HG03342 (cell line): Measurements from ENCODE around the gene SMAD6.
"Not testable (repeated sequence)": the region's sequence is repeated elsewhere in the genome, so short reads cannot be mapped to it uniquely, and the experiment has no call there.

Source experiments
- ATAC-seq: cut with Tn5 transposase; IDR thresholded peaks from one replicate; pipeline ENCODE4 v1.9.1; 2021; ENCODE audit warnings: mild to moderate bottlenecking, moderate library complexity; ENCODE audit not compliant: unreplicated experiment

SMAD6 gene

DNA sequence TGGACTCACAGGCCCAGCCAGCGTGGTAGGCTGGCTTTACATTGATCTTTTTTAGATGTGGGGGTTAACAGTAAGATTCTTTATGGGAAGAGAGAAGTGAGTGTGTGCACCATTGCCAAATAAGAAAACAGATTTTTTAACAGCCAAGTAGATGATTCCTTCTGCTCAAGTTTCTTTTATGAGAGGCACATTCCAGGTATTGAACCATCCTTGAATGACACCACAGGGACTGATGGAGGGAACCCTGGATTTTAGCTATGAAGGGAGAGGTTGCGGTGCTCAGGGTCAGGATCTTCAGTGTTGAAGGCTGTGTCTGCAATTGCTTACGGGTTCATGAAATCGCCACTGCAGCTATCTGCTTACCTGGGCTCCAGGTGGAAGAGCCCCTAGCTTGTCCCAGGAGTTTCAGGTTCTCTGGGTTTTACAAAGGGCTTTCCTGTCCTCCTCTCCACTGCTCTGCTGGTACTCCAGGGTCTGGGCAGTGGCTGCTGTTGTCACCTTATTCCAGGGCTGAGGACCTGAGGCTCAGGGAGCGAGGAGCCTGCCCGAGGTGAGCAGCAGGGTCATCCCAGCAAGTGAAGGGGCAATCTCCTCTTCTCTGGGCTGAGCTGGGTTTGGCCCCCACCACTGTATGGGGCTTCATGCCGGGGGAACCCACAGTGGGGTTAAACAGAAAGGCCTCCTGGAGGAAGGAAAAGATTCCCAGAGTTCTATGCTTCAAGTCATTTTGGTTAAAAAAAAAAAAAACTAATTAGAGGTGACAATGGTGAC lies 53.4 kb downstream of the SMAD6 start:
- no peak for ATAC-seq

- ATAC-seq = no peak
Measured at GRCh38 chr15:66756295-66756694, 54.3 kb downstream of the SMAD6 start.

- no peak for ATAC-seq
Measured at GRCh38 chr15:66757030-66757429, 55.0 kb downstream of the SMAD6 start.

- no peak for ATAC-seq
Measured at GRCh38 chr15:66757521-66757920, 55.5 kb downstream of the SMAD6 start.

DNA sequence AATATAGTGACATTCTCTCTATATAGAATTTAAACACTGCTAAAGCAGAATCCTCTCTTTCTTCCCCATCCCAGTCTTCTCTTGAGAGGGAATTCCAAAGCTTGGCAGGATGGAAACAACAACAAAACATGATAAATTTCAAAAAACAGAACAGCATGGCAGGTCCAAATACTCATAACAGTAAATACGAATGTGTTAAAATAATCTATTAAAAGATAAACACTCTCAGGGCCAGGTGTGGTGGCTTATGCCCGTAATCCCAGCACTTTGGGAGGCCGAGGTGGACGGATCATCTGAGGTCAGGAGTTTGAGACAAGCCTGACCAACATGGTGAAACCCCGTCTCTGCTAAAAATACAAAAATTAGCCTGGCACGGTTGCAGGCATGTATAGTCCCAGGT lies 56.2 kb downstream of the SMAD6 start:
- not testable (repeated sequence) for ATAC-seq

DNA sequence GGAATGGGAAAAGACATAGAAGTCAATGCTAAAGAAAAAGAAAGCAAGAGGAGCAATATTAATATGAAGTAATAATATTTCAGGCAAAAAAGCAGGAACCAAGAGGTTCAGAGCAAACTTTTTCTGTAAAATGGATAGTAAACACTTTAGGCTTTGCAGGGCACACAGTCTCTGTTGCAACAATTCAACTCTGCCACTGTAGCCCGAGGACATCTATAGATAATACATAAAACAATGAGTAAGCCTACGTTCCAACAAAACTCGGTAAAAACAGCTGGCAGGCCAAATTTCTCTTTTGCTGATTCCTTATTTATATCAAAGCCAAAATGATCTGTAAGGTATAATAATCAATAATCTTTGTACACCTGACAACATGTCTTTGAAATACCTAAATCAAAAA lies 56.8 kb downstream of the SMAD6 start:
- ATAC-seq = no peak

DNA sequence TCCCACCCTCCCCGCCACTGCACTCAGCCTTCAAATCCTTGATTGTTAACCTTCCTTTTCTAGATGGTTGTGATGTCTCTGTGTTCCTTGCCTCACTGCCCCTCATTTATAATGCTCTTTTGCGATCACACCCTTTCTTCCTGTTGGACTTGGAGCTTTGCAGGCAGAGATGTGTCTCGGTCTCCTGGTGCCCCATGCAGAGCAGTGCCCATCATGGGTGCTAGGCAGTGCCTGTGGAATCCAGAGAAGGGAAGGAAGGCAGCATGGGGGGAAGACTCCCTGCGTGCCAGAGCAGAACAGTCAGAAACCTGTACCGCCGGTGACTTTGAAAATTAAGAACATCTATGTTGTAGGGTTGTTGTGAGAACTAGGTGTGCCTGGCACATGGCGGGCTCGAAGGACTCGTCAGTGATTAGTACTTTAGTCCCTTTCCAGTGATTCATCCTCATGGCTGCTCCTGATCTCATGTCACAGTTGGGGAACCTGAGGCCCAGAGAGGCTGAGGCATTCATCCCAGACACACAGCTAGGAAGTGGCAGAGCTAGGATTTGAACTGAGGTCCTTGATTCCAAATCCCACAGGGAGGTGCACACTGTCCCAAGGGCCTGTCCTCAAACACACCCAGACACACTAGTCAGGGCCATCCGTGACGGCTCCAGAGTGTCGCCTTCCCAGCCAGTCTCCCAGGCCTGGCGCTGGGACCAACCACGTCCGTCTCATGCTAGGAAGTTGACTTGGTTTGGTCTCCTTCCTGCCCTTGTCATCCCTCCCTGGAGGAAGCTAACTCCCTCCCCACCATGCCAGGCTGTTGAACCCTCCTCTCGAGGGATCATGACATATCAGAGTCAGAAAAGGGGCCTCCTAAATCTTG lies 58.3 kb downstream of the SMAD6 start:
- no peak for ATAC-seq

DNA sequence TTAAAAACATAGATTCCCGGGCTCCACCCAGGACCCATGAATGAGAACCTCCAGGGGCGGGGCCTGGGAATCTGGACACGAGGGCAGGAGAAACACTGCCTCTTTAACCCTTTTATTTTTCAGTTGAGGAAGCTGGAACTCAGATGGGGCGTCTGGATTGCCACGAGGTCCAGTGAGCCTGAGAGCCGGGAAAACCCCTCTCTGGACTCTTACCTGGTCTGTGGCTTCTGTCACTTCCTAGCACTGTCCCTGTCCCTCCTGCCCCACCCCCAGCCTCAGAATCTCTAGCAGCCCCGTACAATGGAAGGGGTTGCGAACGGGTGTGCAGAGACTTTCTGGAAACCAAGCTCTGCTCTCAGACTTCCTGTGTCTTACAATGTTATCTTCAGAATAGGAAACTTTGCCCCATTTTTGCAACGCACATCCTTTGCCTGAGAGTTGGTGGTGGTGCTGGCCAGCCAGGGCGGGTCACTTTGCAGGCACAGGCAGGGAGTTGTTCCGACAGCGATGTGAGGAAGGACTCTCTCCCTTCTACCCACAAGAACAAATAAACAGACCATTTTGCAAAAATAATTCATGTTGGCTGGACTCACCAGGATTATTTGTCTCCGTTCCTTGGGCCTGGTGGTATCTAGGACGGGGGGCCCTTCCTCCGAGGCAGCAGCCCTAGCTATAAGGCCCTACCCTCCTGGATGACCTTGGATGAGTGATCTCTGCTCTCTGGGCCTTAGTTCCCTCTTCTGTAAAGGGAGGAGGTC lies 59.1 kb downstream of the SMAD6 start:
- no peak for ATAC-seq

GRCh38 chr15:66761726-66762595 lies 59.9 kb downstream of the SMAD6 start:
- no peak for ATAC-seq

GRCh38 chr15:66763186-66764071 lies 61.4 kb downstream of the SMAD6 start:
- no peak for ATAC-seq

- no peak for ATAC-seq
Measured at GRCh38 chr15:66764072-66764786, 62.2 kb downstream of the SMAD6 start.

DNA sequence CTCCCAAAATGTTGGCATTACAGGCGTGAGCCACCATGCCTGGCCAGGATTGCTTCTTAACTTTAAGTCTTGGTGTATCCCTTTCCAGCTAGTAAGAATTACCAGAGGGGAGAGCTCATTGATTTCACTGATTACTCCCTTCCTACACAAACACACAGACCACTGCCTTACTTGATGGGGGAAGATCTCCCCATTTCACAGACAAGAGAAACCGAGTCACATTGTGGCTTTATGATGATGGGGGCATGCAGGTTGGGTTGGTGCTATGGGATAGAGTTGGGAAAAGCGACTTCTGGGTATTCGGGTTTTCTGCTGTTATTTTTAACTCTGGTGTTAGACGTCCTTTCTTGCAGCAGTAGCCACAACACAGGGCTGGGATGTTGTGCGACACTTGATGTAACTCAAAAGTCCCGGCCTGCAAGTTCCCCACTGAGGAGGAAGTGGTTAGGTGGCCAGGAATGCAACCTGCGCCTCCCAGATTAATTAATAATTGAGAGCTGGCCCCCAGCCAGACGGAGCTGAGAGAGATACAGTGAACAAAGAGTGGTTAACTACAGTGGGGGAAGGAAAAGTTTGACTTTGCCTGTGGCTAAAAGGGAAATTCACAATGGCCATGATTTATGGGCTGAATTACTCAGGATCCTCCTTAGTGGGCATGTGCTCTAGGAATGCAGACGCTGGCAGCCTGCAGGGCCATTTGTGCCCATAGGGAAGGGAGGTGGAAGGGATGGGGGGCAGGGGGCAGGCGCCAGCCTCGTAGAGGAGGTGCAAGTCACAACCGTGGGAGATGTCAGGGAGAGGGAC lies 63.6 kb downstream of the SMAD6 start:
- ATAC-seq = peak; percentile 67

- ATAC-seq = no peak
Measured at GRCh38 chr15:66766282-66767230, 64.5 kb downstream of the SMAD6 start.

- ATAC-seq = no peak
Measured at GRCh38 chr15:66767240-66767659, 65.2 kb downstream of the SMAD6 start.

DNA sequence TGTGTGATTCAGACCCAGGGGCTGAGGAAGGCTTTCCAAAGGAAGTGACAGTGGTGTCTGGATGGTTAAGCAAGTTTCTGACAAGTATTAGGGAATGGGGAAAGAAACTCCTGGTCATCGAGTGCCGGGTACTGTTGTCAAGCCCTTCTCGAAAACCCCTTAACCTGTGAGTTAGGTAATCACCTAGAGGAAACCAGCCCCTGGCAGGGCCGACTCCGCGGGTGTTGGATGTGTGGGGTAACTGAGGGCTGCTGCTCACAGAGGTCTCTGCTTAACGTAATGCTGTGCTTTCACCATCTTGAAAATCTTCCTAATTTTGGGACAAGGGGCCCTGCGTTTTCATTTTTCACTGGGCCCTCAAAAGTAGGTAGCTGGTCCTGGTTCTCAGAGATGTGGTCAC lies 67.0 kb downstream of the SMAD6 start:
- ATAC-seq = no peak

- ATAC-seq = no peak
Measured at GRCh38 chr15:66770518-66771350, 68.7 kb downstream of the SMAD6 start.
